Panc1 (cell line): ENCODE results near the gene MICAL1. TPM values are rescaled to one million over a fixed set of nuclear protein-coding genes. Genes with fewer than 3 reads are reported as not detected.

Experiments
- ATAC-seq: fragments of 200-7000 bp; cut with Tn5 transposase; 2 replicates; pipeline ENCODE4 v1.9.1; 2020; ENCODE audit warnings: mild to moderate bottlenecking, moderate library complexity
- BruUV-seq: library from RNA; stranded (reverse); fragments of 400-500 nt; replicated peaks from 2 replicates; lab custom pipeline; 2021; lab: Mats Ljungman, UMichigan
- CTCF ChIA-PET: fragments of 300-600 bp; sonication (Branson Sonifier 250); formaldehyde crosslinking; loops from one replicate; lab custom pipeline; 2022; ENCODE audit warnings: antibody characterized with exemption; lab: Charles Lee
- POLR2A ChIA-PET: fragments of 300-600 bp; sonication (Branson Sonifier 250); formaldehyde crosslinking; loops from one replicate; lab custom pipeline; 2022; ENCODE audit warnings: antibody characterized with exemption; lab: Charles Lee
- DNase-seq: peaks from one replicate; pipeline ENCODE4 v3.0.0-alpha.2; 2010; ENCODE audit warnings: low read depth, low spot score
- H3K27ac ChIP-seq: 2 replicates; pipeline ENCODE4 v1.5.1; 2011; ENCODE audit warnings: mild to moderate bottlenecking, low read length, inconsistent platforms
- H3K27me3 ChIP-seq: fragments of 200-500 bp; sonication (Bioruptor generic); 2 replicates; pipeline ENCODE4 v1.6.0; 2014; ENCODE audit warnings: low read length, inconsistent platforms; ENCODE audit not compliant: control insufficient read depth, insufficient read depth
- H3K36me3 ChIP-seq: fragments of 200-500 bp; sonication (Bioruptor generic); 2 replicates; pipeline ENCODE4 v1.5.1; 2014; ENCODE audit warnings: inconsistent platforms, mild to moderate bottlenecking, low read length, moderate library complexity; ENCODE audit not compliant: control insufficient read depth, insufficient read depth
- H3K4me1 ChIP-seq: 2 replicates; pipeline ENCODE4 v1.5.1; 2011; ENCODE audit warnings: inconsistent platforms, mild to moderate bottlenecking, low read length, moderate library complexity; ENCODE audit not compliant: control insufficient read depth, insufficient read depth
- H3K4me3 ChIP-seq, 2 experiments: 2 replicates each; pipeline ENCODE4 v1.5.1; 2011 to 2012; ENCODE audit warnings: low read depth in 2 of 2, low read length in 2 of 2, mild to moderate bottlenecking in 2 of 2, inconsistent platforms in 1 of 2, moderate library complexity in 1 of 2
- H3K9me3 ChIP-seq: fragments of 200-500 bp; sonication (Bioruptor generic); 2 replicates; pipeline ENCODE4 v1.5.1; 2014; ENCODE audit warnings: low read depth, mild to moderate bottlenecking, inconsistent platforms, low read length, moderate library complexity; ENCODE audit not compliant: control insufficient read depth, insufficient read depth
- CTCF ChIP-seq: fragments of 450-650 bp; IDR thresholded peaks from 2 replicates; pipeline ENCODE4 v1.5.1; 2017; ENCODE audit warnings: mild to moderate bottlenecking
- POLR2AphosphoS5 ChIP-seq: IDR thresholded peaks from 2 replicates; pipeline ENCODE4 v1.6.1; 2012; ENCODE audit warnings: mild to moderate bottlenecking, low read depth, low read length, moderate library complexity
- REST ChIP-seq, 2 experiments: IDR thresholded peaks; 2 replicates each; pipeline ENCODE4 v1.6.1; 2011 to 2012; ENCODE audit warnings: low read depth in 2 of 2, control low read depth in 1 of 2, low read length in 1 of 2, mild to moderate bottlenecking in 1 of 2, moderate library complexity in 1 of 2; ENCODE audit not compliant: insufficient read depth in 1 of 2
- SIN3A ChIP-seq: IDR thresholded peaks from 2 replicates; pipeline ENCODE4 v1.6.1; 2012; ENCODE audit warnings: low read depth, mild to moderate bottlenecking, low read length, moderate library complexity, borderline replicate concordance; ENCODE audit not compliant: insufficient read depth
- TCF7L2 ChIP-seq: IDR thresholded peaks from 2 replicates; pipeline ENCODE4 v1.6.1; 2011; ENCODE audit warnings: mild to moderate bottlenecking, low read depth, low read length, inconsistent platforms
- in situ Hi-C: cut with HindIII; loops from 2 replicates; pipeline ENCODE4 v1.10.0; 2016; ENCODE audit warnings: low sequenced_read_pairs, low pct_unique_long_range_greater_than_20kb
- intact Hi-C: fragments of 100-400 bp; cut with micrococcal nuclease; formaldehyde crosslinking; loops from one replicate; pipeline ENCODE4 v1.10.0; 2022; ENCODE audit not compliant: unreplicated experiment
- total RNA-seq: library from RNA; stranded (reverse); gene quantifications from one replicate; pipeline ENCODE4 v1.2.1, GENCODE V29; 2021; ENCODE audit not compliant: unreplicated experiment

Gene MICAL1
- total RNA-seq, 1 experiment from 2014 or later, result 64.5 TPM

GRCh38 chr6:109472132-109472995 is 16.8 kb upstream of the MICAL1 start:
- H3K27ac ChIP-seq, result no peak overlapping the region
- no peaks in the 10 kb centered on the region for H3K27me3 ChIP-seq
- H3K4me3 ChIP-seq, result no peak overlapping the region
- in situ Hi-C loops (no loop called here), intact Hi-C loops (no loop called here)
- H3K9me3 ChIP-seq, result no peaks in the 10 kb centered on the region
- BruUV-seq, result no TSS peak
- CTCF ChIA-PET, result no interaction called here
- DNase-seq, result no peak
- peaks cover 6% of the 10 kb centered on the region; the same call in 1 of the 2 replicates for H3K4me1 ChIP-seq
- POLR2A ChIA-PET, result no interaction called here
- peaks cover 31% of the 10 kb centered on the region for H3K36me3 ChIP-seq
- no peak for ATAC-seq
- TF ChIP-seq CTCF, result no peak

GRCh38 chr6:109471105-109471810 is 15.7 kb upstream of the MICAL1 start:
- Histone ChIP-seq H3K4me3 (no peak overlapping the region), H3K36me3 (peaks cover 37% of the 10 kb centered on the region), H3K9me3 (no peaks in the 10 kb centered on the region), H3K4me1 (peaks cover under 1% of the 10 kb centered on the region; the same call in 1 of the 2 replicates), H3K27ac (no peak overlapping the region), H3K27me3 (no peaks in the 10 kb centered on the region)
- in situ Hi-C loops, result no loop called here
- DNase-seq, result no peak
- no peak for TF ChIP-seq SIN3A
- TF ChIP-seq POLR2AphosphoS5, result no peak
- no peak for TF ChIP-seq REST (IDR thresholded peaks at IDR 0.05; ENCODE audit: insufficient read depth in 1 of 2, low read depth in 2 of 2, low read length in 1 of 2)
- no peak for TF ChIP-seq TCF7L2
- TF ChIP-seq CTCF, result no peak
- ChIA-PET CTCF (no interaction called here), POLR2A (no interaction called here)
- BruUV-seq, result no TSS peak
- no peak for ATAC-seq
- intact Hi-C loops, result no loop called here
